ENCODE data around the gene CRB3.

DNA sequence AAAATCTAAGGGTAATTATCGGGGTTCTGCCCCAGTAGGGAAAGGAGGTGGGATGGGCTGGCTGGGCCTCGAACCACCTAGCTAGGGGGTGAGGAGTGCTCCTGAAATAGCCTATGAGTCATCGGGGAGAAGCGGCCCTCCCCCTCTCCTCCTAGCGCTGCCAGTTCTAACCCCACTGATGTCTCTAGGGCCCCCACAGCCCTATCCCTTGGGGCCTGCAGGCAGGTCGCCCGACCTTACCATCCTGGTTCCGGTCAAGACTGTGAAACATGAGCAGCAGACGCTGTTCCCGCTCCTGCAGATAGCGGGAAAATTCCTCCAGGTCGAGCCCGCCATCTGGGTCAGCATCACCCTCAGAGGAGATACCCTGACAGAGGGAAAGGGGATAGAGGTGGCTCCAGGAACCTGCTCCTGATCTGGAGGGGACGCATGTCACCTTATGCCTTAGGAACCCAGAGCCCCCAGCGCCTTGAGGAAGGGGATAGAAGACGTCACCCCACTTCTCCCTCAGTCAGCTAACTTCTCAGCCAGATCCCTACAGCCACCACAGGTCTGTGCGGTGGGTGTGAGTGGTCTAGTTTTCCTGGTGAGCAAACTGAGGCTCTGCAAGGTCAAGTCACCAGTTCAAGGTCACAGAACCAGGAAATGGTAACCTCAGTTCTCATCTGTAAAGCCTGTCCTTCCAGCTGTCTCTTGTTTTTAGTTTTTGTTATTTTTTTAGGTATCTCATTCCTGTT, 5.9 kb upstream of the CRB3 start:
- TF ChIP-seq, protein P1, sequence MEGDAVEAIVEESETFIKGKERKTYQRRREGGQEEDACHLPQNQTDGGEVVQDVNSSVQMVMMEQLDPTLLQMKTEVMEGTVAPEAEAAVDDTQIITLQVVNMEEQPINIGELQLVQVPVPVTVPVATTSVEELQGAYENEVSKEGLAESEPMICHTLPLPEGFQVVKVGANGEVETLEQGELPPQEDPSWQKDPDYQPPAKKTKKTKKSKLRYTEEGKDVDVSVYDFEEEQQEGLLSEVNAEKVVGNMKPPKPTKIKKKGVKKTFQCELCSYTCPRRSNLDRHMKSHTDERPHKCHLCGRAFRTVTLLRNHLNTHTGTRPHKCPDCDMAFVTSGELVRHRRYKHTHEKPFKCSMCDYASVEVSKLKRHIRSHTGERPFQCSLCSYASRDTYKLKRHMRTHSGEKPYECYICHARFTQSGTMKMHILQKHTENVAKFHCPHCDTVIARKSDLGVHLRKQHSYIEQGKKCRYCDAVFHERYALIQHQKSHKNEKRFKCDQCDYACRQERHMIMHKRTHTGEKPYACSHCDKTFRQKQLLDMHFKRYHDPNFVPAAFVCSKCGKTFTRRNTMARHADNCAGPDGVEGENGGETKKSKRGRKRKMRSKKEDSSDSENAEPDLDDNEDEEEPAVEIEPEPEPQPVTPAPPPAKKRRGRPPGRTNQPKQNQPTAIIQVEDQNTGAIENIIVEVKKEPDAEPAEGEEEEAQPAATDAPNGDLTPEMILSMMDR (IDR thresholded peaks at IDR 0.05; ENCODE audit: extremely low read depth in 1 of 2, insufficient read depth in 1 of 2, low read depth in 1 of 2, low read length in 2 of 2), result no peak
- no peak for TF ChIP-seq POLR2A (IDR thresholded peaks at IDR 0.05; ENCODE audit: low read depth, low read length)
- no peak for TF ChIP-seq POLR2AphosphoS5 (IDR thresholded peaks at IDR 0.05; ENCODE audit: insufficient read depth, low read depth, low read length)
- TF ChIP-seq, protein P2, sequence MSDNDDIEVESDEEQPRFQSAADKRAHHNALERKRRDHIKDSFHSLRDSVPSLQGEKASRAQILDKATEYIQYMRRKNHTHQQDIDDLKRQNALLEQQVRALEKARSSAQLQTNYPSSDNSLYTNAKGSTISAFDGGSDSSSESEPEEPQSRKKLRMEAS (IDR thresholded peaks at IDR 0.05; ENCODE audit: insufficient read depth, insufficient read length), result no peak
- no peak for TF ChIP-seq GATA2 (IDR thresholded peaks at IDR 0.05; ENCODE audit: insufficient read depth, insufficient read length, low read depth, low read length)
- no peak for TF ChIP-seq EZH2 (IDR thresholded peaks at IDR 0.05; ENCODE audit: borderline replicate concordance, low read depth, low read length, severe bottlenecking)
- no peak for TF ChIP-seq MYC (IDR thresholded peaks at IDR 0.05; ENCODE audit: low read depth, low read length)

All from endothelial cell of umbilical vein (primary cell).